NCI-H526 treated with DMSO at 0.1 percent for 48 hours (cell line): ENCODE measurements around the gene HSPD1.

Experiments
- DNase-seq: peaks from one replicate; lab custom pipeline; 2025; lab: John Stamatoyannopoulos, UW

The HSPD1 gene

GRCh38 chr2:197499594-197500502, at the start of gene HSPD1, which contains the start of gene HSPE1:
Gene HSPD1, minus strand, starts transcription at chr2:197499840. Its CDS starts 992 bp downstream, at chr2:197498848.
Gene HSPE1, plus strand, starts transcription at chr2:197500379. Its CDS starts 58 bp downstream, at chr2:197500437.
- peak; percentile 97 for DNase-seq

GRCh38 chr2:197548582-197548981, 48.9 kb upstream of the HSPD1 start:
- DNase-seq, result no peak

- no peak for DNase-seq
These were observed 47.7 kb upstream of the HSPD1 start for GRCh38 chr2:197547163-197547900.

- no peak for DNase-seq
These were observed 43.6 kb upstream of the HSPD1 start for GRCh38 chr2:197543206-197543605.

- DNase-seq, result no peak
These were observed 40.1 kb upstream of the HSPD1 start for GRCh38 chr2:197539734-197540133.

- DNase-seq, result no peak
These were observed 38.8 kb upstream of the HSPD1 start for GRCh38 chr2:197538412-197538811.

- DNase-seq, result no peak
These were observed 17.5 kb upstream of the HSPD1 start for GRCh38 chr2:197517150-197517549.

- DNase-seq, result peak; percentile 37
These were observed 16.7 kb upstream of the HSPD1 start for GRCh38 chr2:197516393-197516761.

GRCh38 chr2:197515739-197516392, 16.2 kb upstream of the HSPD1 start, which contains the start of gene MOB4:
Gene MOB4, plus strand, starts transcription at chr2:197516066. Its CDS starts 21 bp downstream, at chr2:197516087.
- DNase-seq, result peak; percentile 94

- no peak for DNase-seq
These were observed 15.7 kb upstream of the HSPD1 start for GRCh38 chr2:197515315-197515738.

GRCh38 chr2:197514754-197515153, 15.1 kb upstream of the HSPD1 start:
- no peak for DNase-seq

GRCh38 chr2:197513915-197514314, 14.3 kb upstream of the HSPD1 start:
- DNase-seq, result no peak

- no peak for DNase-seq
These were observed 7.0 kb upstream of the HSPD1 start for GRCh38 chr2:197506658-197507057.

GRCh38 chr2:197504512-197504911, 4.9 kb upstream of the HSPD1 start:
- DNase-seq, result no peak

- DNase-seq, result no peak
These were observed 4.4 kb upstream of the HSPD1 start for GRCh38 chr2:197504000-197504399.

- DNase-seq, result no peak
These were observed 3.0 kb upstream of the HSPD1 start for GRCh38 chr2:197502685-197503084.

- no peak for DNase-seq
These were observed 2.6 kb upstream of the HSPD1 start for GRCh38 chr2:197502201-197502600.

GRCh38 chr2:197500503-197501131, 977 bp upstream of the HSPD1 start:
- peak; percentile 53 for DNase-seq

- DNase-seq, result peak; percentile 45
These were observed 575 bp downstream of the HSPD1 start for GRCh38 chr2:197498937-197499593.

- no peak for DNase-seq
These were observed 1.3 kb downstream of the HSPD1 start for GRCh38 chr2:197498235-197498936.

- DNase-seq, result no peak
These were observed 2.3 kb downstream of the HSPD1 start for GRCh38 chr2:197497326-197497725.
